GM18502 (cell line): Measurements from ENCODE around the gene NCS1.

Experiments
- ATAC-seq: cut with Tn5 transposase; IDR thresholded peaks from one replicate; pipeline ENCODE4 v1.9.1; 2021; ENCODE audit warnings: mild to moderate bottlenecking; ENCODE audit not compliant: unreplicated experiment, poor library complexity

Gene NCS1

DNA sequence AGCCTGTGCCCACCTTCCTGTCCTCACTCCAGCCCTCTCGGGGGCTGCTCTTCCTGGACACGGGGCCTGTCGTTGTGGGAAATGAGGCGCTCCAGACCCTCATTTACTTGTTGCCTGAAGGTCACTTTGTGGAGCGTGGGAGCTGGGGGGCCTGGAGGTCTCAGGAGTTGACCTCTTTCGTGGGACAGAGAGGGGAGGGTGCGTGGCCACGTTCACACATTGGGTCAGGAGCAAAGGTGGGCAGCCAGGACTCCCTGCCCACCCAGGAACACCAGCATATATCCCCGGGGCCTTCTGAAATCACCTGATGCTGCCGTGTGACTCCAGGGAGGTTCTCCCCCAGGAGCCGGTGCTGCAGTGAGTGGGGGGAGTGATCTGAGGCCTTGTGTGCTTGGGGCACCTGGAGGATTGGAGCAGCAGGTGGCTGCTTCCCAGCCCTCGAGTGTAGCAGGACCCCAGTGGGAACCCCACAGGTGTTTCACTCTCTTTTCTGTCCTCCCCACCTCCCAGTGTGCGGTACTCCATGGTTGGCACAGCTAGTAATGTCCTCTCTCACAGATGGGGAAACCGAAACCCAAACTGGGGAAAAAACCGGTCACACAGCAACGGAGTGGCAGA, 20.3 kb downstream of the NCS1 start:
- ATAC-seq, result no peak

DNA sequence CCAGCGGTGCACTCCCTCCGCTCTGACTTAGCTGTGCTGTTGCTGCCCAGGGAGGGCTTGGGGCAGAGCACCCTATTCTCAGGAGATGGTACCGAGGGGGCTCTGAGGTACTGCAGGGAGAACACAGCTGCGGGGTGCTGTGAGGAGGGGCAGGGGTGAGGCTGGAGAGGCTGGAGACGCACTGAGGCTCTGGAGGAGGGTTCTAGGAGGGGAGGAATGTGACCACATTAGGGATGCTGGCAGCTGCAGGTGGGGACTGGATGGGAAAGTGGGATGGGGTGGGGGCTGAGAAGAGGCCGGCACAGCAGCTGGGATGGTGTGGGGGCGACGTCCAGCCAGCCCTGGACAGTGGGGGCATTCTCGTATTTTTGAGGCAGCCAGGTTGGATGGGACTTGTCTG, 20.9 kb downstream of the NCS1 start:
- no peak for ATAC-seq

DNA sequence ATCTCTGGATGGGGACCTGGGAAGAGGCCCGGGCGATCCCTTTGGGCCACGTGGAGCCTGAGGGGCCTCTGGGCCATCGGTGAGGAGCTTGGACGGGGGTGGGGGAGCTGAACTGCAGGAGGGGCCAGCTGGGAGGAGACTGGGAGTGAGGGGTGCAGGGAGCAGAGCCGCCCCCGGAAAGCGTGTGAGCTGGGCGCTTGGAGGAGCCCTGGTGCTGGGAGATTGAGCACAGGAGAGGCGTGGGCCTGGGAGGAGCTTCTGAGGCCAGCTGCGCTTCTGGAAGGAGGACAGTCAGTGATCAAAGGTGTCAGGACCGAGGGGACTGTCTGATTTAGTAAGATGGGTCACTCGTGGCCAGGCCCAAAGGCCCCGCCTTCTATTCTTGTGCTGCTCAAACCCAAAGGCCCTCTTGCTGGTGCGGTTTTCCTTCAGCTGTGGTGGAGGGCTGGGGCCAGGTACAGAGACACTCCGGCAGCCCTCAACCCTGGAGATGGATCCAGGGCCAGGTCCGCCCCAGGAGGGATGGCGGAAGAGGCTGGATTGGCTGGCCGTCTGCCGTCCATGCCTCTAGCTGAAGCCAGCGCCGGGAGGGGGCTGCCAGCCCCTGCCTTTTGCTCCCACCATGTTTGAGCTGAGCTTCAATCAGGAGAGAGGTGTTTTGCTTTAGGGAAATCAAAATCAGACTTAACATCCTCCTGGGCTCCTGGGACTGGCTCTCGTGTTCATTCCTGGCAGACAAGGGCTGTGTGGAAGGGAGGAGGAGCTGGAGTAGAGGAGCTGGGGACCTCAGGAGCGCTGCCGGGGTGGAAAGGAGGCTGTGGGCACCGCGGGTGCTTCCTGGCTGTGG, 21.6 kb downstream of the NCS1 start:
- no peak for ATAC-seq

- no peak for ATAC-seq
Measured at GRCh38 chr9:130194378-130194932, 22.3 kb downstream of the NCS1 start.

GRCh38 chr9:130195638-130196037, 23.4 kb downstream of the NCS1 start:
- ATAC-seq, result no peak

DNA sequence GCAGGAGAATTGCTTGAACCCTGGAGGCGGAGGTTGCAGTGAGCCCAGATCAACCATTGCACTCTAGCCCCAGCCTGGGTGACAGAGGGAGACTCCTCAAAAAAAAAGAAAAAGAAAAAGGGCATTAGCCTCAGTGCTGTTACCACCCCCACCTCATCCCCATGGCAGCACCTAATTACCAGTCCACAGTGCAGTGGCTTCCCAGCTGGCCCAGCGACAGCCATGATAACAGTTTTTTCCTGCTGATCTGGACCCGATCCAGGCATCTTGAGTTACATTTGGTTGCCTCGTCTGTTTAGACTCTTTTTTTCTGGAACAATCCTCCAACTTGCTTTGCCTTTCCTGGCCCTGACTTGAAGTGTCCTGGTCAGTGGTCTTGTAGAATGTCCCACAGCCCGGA, 24.4 kb downstream of the NCS1 start:
- no peak for ATAC-seq

DNA sequence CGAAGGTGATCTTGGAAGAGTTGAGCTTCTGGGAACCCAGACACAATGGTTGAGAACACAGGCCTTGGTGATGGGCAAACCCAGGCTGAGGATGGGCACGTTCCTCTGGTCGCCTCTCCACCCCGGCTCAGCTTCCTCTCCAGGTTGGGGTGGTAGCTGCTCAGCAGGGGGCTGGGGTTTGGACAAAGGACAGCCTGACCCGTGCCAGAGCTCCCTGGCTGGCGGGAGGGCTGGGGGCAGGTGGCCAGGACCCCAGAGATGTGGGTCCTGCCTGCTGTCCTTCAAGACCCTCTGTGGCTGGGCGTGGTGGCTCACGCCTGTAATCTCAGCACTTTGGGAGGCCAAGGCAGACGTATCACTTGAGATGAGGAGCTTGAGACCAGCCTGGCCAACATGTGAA, 25.2 kb downstream of the NCS1 start:
- no peak for ATAC-seq

DNA sequence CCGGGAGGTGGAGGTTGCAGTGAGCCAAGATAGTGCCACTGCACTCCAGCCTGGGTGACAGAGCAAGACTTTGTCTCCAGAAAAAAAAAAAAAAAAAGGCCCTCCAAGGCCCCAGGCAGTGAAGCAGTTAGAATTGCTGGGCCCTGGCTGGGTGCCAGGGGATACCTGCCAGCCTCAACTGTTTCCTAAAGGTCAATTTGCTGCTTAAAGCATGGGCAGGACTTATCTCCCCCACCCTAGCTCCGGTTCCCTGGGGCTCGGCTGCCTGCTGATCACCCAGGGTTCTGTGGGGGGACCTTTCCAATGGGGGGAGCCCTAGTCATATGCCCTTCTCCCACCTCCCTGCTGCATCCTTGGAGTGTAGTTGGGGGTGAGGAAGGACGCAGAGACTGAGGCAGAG, 25.7 kb downstream of the NCS1 start:
- ATAC-seq, result no peak

- no peak for ATAC-seq
Measured at GRCh38 chr9:130198501-130199179, 26.4 kb downstream of the NCS1 start.

- ATAC-seq, result no peak
Measured at GRCh38 chr9:130199605-130200004, 27.4 kb downstream of the NCS1 start.

GRCh38 chr9:130200038-130200849, 28.0 kb downstream of the NCS1 start:
- ATAC-seq, result no peak

DNA sequence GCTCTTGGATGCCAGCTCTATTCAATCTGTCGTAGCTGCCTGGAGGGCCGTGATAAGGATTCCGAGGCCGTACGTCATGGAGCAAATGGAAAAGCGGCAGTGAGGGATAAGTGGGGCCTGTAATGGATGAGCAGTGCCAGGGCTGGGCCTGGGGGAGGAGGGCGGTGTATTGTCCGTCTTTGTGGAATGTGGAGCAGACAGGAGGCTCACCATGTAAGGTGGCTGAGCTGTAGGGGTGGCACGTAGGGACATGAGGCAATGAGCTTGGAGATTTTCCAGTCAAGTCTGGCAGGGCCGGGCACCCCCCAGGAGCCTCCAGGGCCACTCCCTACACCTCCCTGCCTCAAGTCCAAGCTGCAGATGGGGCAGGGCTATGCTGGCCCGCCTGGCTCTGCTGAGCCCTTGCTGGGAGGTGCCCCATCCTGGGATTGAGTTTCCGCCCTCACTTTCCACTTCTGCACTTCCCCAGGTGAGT, 29.2 kb downstream of the NCS1 start:
- no peak for ATAC-seq

GRCh38 chr9:130201974-130202373, 29.8 kb downstream of the NCS1 start:
- no peak for ATAC-seq

DNA sequence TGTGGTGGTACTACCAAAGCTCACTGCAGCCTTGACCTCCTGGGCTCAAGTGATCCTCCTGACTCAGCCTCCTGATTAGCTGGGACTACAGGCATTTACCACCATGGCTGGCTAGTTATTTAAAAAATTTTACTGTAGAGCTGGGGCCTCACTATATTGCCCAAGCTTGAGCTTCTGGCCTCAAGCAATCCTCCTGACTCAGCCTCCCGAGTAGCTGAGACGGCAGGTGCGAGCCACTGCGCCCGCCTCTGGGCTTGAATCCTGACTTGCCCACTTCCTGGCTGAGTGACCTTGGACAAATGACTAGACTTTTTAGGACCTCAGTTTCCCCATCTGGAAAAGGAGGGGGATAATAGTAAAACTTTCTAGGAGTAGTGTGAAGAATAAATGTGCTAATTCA, 32.1 kb downstream of the NCS1 start:
- ATAC-seq, result no peak

DNA sequence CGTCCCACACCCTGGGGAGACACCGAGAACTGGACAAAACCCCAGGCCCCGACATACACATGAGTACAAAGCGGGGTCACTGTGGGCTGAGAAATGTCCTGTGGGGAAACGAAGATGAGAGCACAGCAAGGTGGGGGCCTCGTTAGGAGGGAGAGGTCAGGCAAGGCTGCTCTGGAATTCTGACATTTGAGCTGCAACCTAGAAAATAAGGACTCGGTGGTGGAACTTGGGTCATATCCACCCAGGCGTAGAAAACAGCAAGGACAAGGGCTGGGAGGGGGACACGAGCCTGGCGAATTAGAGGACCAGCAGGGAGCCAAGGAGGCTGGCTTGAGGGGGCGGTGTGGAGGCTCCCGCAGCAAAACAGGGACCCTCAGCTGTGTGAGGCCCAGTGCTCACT, 32.8 kb downstream of the NCS1 start:
- no peak for ATAC-seq

GRCh38 chr9:130205912-130206311, 33.7 kb downstream of the NCS1 start:
- no peak for ATAC-seq

DNA sequence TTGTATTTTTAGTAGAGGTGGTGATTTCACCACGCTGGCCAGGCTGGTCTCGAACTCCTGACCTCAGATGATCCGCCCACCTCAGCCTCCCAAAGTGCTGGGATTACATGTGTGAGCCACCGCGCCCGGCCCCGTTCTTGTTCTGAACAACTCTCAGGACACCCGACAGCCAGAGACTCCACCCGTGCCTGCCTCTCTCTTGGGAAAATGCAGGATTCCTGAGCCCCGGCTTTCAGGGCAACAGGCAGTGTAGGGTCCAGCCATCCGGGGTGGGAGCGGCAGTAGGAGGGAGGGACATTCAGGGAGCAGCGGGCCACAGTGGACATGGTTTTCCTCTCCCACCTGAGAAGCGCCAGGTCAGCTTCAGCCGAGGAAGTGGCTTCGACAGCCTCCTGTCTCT, 34.4 kb downstream of the NCS1 start:
- ATAC-seq, result no peak

DNA sequence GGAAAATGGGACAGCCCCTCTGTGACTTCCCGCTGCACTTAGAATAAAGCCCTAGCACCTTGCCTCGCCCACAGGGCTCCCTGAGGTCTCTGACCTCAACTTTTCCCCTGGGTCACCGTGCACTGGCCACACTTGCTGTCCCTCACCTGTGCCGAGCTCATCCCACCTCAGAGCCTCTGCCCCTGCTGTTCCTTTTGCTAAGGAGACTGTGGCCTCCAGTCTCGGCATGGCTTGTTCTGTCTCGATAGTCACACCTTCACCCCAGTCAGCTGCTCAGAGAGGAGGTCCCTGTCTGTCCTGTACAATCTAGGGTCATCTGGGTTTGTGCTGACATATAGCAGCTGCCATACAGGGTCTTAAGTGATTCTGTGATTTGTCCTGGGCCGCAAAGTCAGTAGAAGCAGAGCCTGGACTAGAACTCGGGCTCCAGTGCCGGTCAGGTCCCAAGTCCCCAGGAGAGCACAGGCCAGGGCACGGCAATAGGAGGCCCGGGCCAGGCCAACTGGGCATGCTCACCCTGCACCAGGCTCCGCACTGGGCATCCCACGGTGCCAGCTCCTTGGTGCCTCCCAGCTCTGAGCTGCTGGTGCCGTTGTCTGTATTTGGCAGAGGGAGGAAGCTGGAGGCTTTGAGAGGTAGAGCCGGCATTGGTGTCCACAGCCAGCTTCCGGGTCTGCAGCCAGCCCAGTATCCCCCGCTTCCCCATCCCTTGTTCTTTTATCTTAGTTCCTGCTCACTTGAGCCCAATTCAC, 35.2 kb downstream of the NCS1 start:
- ATAC-seq, result no peak

- ATAC-seq, result no peak
Measured at GRCh38 chr9:130208600-130209347, 36.6 kb downstream of the NCS1 start.
